ENCODE data around the gene AQP4.

The AQP4 gene

DNA sequence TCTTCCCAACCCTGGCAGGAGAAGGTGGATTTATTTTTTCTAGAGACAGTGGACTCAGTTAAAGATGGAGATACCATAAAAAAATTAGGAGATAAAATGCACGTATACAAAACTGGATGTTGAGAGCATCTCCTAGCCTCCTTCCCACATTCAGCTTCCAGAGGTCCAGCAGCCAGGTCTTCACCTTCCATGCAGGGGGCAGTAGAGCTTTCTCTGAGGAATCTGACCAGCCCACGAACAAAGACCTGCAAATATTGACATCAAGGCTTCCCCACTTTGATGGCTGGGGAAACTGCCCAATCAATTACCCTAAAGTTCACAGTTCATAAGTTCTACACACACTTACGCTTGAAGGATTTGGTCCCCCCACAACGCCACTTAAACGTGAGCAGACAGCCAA is 24.5 kb downstream of the AQP4 start:
- DNase-seq (ENCODE audit: low spot score): no peak

DNA sequence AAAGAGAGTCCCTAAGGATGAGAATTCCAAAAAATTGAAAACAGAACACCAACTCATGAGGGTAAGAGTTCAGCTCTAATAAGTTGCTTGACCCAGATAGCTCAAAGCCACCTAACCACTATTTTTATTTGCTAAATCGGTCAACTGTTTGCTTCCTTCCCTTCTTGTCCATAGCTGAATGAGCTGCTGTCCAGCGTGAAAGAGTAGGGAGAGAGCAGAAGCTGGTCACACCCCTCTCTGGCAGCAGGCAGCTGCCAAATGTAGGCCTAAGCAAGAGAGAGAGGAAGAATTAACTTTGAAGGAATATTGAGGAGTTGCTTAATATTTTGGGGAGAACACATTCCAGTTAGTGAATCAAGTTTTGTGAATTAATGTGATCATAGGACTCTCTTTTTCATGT is 25.9 kb downstream of the AQP4 start:
- no peak for DNase-seq (ENCODE audit: low spot score)

DNA sequence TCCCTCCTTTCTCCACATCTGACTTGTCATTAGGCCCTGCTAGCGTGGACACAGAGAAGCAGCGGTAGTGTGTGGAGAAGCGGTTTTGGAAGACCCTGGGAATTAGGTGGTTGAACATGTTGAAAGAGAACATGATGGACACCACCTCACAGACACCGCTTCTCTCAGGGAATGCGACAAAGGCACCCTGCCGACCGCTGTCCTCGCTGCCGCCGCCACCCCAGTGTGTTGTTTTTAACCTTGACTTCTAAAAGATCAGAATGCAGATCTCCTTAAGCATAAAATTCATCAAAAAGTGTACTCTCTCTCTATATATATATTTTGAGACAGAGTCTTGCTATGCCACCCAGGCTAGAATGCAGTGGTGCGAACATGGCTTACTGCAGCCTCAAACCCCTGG is 33.2 kb downstream of the AQP4 start:
- DNase-seq (ENCODE audit: low spot score): no peak

DNA sequence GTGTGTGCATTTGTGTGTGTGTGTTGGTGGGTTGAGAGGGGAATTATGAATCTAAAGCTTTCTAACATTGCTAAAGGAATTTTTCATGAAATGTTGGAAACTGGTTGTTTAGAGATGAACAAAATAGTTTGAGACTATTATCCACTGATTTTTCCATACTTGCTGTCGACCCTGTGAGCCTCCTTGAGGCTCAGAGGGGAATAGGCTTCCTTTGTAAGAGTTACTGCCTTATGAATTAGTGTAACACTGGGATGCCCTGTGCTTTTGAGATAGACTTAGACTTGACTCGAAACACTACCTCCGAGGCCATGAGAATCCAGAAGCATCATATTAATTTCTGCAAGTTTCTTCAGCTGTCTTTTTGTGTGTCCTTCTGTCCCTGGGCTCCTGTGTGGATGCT is 37.9 kb downstream of the AQP4 start:
- DNase-seq (ENCODE audit: low spot score): no peak

DNA sequence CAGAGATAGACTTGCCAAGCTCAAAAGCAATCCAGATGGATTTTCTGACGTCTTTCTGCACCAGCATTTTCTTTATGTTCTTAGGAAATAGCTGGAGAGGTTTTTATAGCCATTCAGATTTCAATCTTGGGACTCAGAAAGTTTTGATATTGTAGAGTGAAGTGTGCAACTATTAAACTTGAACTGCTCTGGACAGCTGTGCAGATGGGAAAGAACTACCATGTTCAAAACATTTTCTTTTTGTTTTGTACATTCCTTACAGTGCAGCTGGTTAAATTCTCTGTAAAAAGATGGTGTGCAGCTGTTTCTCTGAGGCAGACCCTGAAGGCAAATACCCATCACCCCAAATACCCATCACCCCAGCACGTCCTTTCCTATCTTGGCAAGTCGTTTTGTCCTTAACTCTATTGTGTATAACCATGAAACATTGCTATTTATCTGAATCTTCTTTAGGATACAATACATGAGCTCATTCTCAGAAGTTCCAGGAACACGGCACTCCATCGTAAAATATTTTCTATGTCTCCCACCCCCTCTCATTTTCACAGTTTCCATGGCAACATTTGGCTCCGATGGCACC is 38.8 kb downstream of the AQP4 start:
- DNase-seq (ENCODE audit: low spot score): no peak

DNA sequence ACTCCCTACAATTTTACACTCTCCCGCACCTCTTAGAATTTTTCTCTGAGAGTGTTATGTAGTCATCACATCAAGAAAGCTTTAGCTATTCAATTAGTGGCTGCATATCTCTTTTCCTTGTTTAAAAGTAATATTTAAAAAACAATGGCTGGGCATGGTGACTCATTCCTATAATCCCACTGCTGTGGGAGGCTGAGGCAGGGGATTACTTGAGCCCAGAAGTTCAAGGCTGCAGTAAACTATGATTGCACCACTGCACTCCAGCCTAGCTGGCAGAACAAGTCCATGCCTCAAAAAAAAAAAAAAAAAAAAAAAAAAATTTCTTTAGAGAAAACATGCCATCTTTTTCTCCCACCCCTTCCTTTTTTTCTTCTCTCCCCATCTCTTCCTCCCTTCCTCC is 44.3 kb downstream of the AQP4 start:
- no peak for DNase-seq (ENCODE audit: low spot score)

DNA sequence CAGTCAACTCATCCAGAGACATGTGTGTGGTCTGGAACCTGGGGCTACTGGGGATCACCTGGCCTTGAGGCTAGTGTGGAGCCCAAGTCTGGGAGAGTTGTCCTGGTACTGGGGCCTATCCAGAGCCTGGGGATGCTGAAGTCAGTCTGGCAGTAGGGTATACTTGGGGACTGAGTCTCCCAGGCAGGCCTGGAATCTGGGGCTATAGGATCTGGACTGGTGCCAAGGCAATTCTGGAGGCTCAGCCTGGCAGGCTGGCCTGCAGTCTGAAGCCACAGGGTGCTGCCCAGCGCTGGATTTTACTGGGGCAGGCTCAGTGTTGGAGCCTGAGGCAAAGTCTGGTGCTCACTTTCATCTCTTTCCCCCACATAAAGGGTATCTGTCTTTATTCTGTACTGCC is 46.5 kb downstream of the AQP4 start:
- DNase-seq (ENCODE audit: low spot score): no peak

DNA sequence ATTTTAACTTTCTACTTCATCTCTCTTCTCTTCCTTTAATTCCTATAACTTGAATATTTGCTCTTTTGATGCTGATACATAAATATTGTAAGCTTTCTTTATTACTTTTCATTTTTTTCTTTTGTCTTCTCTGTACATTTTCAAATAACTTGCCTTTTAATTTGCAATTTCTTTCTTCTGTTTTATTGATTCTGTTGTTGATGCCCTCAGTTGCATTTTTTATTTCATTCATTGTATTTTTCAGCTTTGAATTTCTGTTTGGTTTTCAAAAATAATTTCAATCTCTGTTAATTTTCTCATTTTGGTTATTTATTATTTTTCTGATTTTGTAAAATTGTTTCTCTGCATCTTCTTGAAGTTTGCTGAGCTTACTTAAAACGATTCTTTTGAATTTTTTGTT is 47.0 kb downstream of the AQP4 start:
- no peak for DNase-seq (ENCODE audit: low spot score)

DNA sequence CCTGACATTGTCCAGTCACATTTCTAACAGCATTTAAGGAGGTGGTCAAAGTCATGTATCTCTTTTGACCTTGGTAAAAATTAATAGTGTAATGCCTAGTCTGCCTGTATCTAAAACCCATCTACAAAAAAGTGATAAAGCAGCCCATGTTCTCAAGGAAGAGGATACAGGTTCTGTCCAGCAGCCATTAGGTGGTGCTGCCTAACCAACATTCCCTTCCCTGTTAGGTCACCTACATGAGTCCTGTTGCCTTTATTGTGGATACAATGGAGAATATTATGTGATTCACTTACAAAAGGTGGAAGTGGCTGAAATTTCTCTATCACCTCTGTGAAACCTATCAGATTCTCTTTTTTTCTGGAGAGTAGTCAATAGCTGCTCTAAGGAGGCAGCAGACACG is 52.5 kb downstream of the AQP4 start:
- DNase-seq (ENCODE audit: low spot score): peak; percentile 9

DNA sequence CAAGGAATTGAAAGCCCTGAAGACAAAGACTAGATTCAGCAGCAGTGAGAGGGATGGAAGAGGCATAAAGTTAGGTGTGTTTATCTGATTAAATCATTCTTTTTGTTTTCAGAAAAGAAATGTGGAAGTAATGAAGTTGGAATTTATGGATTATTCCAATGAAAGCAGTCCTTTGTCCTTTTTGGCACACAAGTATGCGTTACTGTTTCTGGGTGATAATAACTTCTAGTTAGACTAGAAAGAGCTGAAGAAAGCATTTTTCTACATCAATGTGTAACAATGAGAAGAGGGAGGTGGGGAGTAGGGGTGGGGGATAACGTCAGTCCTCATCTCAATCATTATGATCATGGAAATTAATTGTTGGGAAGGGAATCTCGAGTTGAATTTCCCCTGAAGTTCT is 53.0 kb downstream of the AQP4 start:
- DNase-seq (ENCODE audit: low spot score): no peak

DNA sequence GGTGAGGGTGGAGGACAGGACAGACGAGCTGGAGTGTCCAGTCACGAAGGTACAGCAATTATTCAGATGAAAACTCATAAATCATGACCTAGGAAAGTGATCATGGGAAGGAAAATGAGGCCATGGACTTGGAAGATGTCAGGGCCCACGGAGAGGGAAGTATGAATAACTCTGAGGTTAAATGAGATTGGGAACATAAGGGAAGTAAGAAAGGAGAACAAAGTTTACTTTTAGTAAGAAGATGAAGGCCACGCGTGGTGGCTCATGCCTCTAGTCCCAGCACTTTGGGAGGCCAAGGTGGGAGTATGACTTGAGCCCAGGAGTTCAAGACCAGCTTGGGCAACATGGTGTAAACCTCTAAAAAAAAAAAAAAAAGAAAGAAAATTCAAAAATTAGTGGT is 56.2 kb downstream of the AQP4 start:
- no peak for DNase-seq (ENCODE audit: low spot score)

DNA sequence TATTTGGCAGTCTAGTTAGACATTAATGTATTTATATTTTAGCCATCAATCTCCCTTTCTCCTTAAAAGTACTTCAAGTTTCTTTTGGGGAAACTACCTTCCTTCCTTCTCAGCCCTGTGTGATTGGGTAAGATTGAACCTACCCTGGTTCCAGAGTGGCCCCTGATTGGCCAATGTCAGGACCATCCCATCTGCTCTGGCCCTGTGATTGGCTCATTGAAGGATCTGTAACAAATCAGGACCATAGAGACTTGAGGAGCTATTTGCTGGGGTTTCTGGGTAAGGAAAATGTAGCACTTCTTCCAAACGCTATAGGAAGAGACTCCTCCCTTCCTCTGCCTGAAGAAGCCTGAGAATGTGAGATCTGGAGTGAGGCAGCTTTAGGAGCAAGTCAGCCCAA is 59.3 kb downstream of the AQP4 start:
- no peak for DNase-seq (ENCODE audit: low spot score)

DNA sequence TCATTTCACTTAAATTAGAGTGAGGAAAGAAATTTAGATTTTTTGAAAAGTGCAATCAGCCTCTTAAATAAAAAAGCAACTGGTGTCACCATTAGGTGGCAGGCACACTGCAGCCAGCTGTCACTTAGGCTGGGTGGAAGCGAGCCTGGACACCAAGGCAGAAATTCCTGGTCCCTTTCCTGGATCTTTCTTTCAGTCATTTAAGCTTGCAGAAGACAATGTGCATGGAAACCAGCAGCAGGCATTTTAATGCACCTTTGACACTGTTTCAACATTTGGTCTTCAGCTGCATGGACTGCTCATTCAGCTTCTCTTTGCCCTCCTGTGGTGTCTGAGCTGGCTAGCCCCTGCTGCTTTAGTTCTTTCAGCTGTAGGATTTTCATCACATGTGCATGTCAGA is 61.0 kb downstream of the AQP4 start:
- DNase-seq (ENCODE audit: low spot score): peak; percentile 48

DNA sequence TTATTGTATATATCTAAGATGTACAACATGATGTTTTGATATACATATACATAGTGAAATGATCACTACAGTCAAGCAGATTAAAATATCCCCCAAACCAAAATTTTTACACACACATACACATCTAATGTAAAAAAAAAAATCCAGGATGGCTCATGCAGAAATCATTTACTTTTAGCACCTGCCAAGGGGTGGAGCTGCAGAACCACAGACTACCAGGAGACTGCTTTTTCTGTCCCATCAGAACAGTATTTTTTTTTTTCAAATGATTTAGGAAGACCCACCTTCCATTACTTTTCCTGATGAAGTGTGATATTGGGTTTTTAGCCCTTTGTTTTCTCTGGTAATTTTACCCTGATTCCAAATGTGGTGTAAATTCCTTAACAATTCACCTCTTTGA is 61.9 kb downstream of the AQP4 start:
- DNase-seq (ENCODE audit: low spot score): no peak

DNA sequence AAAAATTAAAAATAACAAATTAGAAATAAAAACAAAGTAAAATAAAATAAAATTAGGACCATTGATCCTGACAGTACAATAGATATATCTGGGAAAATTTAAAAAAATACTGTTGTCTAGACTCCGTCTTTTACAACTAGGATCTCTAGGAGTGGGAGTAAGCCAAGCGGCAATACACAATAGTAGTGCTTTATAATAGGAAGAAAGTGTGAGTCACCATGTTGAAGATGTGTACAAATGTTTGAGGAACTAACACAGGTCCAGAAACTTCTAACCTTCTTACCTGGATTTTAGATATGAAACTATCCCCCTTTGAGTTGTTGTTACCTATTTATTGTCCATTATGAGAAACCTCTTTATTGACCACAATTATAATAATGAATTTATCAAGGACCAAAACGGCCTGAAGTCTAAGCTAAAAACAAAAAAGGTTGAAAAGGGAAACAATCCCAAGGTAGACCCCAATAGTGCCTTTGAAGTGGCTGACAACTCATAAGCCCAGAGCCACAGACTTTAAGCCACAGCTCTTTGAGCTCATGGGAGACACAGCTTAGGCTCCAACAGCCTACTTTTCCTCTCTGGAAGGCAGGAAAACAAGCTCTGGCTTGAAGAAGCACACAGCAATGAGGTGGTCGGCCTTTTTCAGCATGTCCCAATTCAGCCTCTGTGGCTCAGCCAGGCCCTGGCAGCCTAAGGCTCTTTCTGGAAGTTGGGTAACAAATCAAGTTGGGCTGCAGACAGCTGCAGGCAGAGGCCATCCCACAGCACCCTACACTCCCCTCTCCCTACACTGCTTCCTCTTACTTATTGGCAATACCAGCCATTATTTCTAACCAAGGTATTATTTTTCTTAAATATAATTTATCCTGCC is 62.9 kb downstream of the AQP4 start:
- DNase-seq (ENCODE audit: low spot score): no peak
